ENCODE measurements around the gene TMEM35B. TPM values are rescaled to one million over a fixed set of nuclear protein-coding genes. Genes with fewer than 3 reads are reported as not detected.
"Not testable (repeated sequence)": the region's sequence is repeated elsewhere in the genome, so short reads cannot be mapped to it uniquely, and the experiment has no call there.

TMEM35B gene
- total RNA-seq, 1 experiment from 2014 or later: 43.0 TPM

DNA sequence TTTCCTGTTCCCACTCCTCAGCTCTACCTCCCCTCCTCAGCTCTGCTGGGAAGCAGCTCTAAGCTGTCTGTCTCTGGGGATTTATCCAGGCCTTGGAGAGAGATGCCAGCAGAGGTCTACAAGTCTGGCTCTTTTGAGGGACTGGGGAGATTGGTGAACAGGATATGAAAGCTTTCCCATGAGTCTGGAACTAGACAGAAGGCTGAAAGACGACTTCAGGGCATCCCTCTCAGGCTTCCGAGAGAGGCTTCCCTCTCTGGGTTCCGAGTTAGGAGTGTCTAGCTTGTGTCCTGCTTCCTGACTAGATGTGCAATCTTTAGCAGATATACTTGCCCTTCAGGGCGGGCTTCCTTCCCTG lies 733 bp downstream of the TMEM35B start:
- no peak for DNase-seq
- H3K27me3 ChIP-seq (ENCODE audit: control insufficient read depth, insufficient read depth, low read length): no peaks in the 10 kb centered on the region
- no peaks in the 10 kb centered on the region for H3K36me3 ChIP-seq (replicated peaks; ENCODE audit: control insufficient read depth, insufficient read depth, low read length)
- peak overlapping the region; percentile 72 for H3K4me3 ChIP-seq (ENCODE audit: insufficient read depth, low read depth, low read length)

DNA sequence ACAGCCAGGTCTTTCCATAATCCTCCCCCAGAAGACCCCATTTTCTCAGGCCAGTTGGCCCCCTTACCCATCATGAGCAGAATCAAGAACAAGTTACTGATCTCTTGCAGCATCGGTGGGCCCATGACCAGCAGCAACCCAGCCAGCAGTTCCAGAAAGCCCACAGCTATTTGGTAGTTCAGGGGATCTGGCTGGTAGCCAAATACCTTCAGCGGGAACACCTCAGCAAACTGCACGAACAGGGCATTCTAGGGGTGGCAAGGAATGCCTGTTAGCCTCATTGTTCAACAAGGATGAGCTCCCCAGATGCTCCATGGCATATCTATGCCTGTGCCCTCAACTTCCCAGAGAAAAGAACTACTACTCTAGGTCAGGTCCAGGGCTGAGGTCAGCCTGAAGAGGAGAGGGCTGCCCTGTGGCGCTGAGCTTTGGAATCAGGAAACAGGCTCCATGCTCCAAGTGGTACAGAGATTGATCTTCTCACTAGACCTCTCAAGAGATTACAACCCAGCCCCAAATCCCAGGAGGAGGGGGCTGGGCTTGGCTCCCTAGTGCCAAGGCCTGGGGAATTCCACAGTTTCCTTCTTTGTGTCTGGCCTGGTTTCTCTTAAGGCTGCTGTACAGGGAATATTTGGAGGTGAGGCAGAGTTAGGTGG lies 1.3 kb downstream of the TMEM35B start:
- Histone ChIP-seq H3K27me3 (ENCODE audit: control insufficient read depth, insufficient read depth, low read length) (no peaks in the 10 kb centered on the region), H3K36me3 (replicated peaks; ENCODE audit: control insufficient read depth, insufficient read depth, low read length) (no peaks in the 10 kb centered on the region), H3K4me3 (ENCODE audit: insufficient read depth, low read depth, low read length) (no peak overlapping the region; the same call in 1 of the 2 replicates)
- peak; percentile 44 for DNase-seq

DNA sequence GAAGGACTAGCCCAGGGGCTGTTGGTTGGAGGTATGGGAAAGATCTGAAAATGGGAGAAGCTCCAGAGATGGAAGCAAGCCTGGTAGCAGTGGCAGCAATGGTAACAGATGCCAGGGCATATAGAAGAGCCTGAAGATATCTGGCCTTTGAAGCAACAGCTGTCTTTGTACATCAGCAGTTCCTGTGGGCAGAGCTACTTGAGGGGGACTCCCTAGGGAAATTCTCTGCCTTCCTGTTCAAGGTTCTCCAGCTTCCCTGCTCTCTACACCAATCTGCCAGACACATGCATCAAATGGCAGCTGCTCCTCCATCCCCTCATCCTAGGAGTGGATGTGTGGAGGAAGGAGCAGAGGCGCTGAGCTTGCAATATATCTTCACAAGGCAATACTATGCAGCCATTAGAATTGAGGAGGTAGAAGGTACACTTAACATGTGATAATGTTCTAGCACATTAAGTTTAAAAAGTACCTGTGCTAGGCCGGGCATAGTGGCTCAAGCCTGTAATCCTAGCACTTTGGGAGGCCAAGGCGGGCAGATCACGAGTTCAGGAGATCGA lies 2.2 kb downstream of the TMEM35B start:
- no peak overlapping the region for H3K4me3 ChIP-seq (ENCODE audit: insufficient read depth, low read depth, low read length)
- no peaks in the 10 kb centered on the region for H3K27me3 ChIP-seq (ENCODE audit: control insufficient read depth, insufficient read depth, low read length)
- no peaks in the 10 kb centered on the region for H3K36me3 ChIP-seq (replicated peaks; ENCODE audit: control insufficient read depth, insufficient read depth, low read length)
- DNase-seq: no peak

DNA sequence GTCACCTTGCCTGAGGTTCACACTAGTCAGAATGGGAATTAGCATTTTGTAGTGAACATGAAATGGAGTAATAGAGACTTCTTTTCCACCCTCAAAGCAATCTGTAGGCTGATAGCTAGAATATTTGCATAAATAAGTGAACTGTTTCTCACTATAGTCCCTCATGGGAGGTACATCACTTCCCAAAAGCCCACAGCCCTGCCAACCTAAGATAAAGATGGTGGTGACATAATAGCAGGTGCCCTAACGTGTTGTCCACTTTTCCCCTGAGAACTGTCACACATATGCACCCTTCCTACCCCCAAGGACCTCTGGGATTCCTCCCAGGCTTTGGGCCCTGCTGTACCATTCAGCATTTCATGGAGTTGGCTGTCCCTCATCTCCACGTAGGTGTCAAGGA lies 4.4 kb downstream of the TMEM35B start:
- Histone ChIP-seq H3K36me3 (replicated peaks; ENCODE audit: control insufficient read depth, insufficient read depth, low read length) (no peaks in the 10 kb centered on the region), H3K4me3 (ENCODE audit: insufficient read depth, low read depth, low read length) (no peak overlapping the region), H3K27me3 (ENCODE audit: control insufficient read depth, insufficient read depth, low read length) (no peaks in the 10 kb centered on the region)
- DNase-seq: no peak

DNA sequence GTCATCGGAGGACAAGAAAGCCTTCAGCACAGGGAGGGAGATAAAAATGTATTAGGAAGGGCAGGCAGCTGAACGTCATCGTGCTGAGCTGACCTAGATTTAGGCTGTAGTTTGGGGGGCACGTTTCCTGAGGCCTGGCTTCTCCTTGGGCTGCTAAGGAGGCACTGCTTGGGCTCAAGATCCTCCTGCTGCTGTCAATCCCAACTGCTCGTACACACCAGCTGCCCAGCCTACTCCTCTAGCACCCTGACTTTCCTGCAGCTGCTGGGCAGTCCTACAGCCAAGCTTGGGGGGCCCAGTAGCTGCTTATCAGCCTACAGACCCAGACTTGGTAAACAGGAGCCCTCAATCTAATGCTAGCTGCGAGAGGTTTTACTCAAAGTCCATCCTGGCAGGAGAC lies 6.2 kb downstream of the TMEM35B start:
- Histone ChIP-seq H3K27me3 (ENCODE audit: control insufficient read depth, insufficient read depth, low read length) (no peaks in the 10 kb centered on the region), H3K4me3 (ENCODE audit: insufficient read depth, low read depth, low read length) (no peak overlapping the region), H3K36me3 (replicated peaks; ENCODE audit: control insufficient read depth, insufficient read depth, low read length) (no peaks in the 10 kb centered on the region)
- DNase-seq: no peak

DNA sequence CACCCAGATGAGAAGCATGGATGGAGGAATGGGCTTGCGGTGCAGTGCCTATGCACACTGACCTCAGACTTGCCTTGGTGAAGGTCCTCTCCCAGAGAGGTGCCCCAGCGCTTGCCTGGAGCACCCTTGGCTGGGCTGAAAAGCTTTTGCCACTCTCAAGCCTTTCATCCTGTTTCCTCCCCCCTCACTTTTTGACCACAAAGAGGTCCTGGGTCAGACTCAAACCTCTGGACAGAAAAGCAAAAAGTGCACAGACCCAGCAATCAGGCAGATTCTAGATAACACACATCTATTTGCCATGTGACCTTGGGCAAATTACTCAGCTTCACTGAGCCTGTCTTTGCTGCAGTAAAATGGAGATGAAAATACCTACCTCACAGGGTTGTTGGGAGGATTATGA lies 7.3 kb downstream of the TMEM35B start:
- H3K27me3 ChIP-seq (ENCODE audit: control insufficient read depth, insufficient read depth, low read length): no peaks in the 10 kb centered on the region
- no peaks in the 10 kb centered on the region for H3K36me3 ChIP-seq (replicated peaks; ENCODE audit: control insufficient read depth, insufficient read depth, low read length)
- no peak for DNase-seq
- no peak overlapping the region for H3K4me3 ChIP-seq (ENCODE audit: insufficient read depth, low read depth, low read length)

DNA sequence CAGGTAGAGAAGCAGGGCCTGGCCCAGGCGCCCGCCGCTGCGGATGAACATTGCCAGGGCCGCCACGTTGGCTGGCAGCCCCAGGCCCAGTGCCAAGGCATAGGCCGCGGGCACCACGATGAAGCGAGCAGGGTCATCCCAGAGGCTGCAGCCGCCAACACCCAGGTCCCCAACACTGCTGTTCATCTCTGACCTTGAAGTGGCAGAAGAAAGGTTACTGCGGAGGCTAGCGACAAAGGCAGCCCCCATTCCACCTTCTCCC lies 8.0 kb downstream of the TMEM35B start:
- Histone ChIP-seq H3K36me3 (replicated peaks; ENCODE audit: control insufficient read depth, insufficient read depth, low read length) (no peaks in the 10 kb centered on the region), H3K4me3 (ENCODE audit: insufficient read depth, low read depth, low read length) (no peak overlapping the region), H3K27me3 (ENCODE audit: control insufficient read depth, insufficient read depth, low read length) (no peaks in the 10 kb centered on the region)
- no peak for DNase-seq

DNA sequence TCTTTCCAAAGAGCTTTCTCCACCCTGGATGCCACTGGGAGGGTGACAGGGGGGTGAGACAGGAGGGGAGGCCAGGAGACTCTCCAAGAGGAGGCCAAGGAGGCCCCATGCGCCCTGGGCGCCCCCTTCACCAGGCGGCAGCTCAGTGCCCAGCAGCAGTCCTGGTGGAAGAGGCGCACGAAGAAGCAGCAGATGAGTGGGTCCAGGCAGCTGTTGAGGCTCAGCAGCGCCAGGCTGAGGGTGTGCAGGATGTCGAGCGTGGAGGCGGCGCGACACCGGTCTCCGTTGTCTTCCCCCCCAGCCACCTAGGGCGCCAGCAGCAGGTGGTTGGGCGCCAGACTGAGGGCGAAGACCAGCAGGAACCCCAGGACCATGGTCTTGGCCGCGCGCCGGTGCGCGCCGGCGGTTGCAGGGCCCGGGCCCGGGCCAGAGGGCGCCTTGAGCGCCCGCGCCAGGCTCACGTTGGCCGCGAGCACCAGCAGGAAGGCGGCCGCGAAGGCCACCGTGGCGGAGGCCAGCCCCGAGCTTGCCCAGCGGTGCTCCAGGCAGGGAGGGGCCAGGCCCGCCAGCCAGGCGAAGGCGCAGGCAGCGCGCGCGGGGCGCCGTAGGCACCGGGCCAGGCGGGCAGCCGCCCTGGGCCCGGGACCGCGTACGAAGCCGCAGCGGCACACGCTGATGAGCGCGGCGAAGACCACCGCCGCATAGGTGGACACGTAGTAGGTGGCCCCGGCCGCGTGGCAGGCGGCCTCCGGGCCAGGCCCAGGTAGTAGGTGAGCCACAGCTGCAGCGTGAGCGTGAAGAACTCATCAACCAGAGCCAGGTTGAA lies 8.6 kb downstream of the TMEM35B start:
- Histone ChIP-seq H3K27me3 (ENCODE audit: control insufficient read depth, insufficient read depth, low read length) (no peaks in the 10 kb centered on the region), H3K4me3 (ENCODE audit: insufficient read depth, low read depth, low read length) (no peak overlapping the region), H3K36me3 (replicated peaks; ENCODE audit: control insufficient read depth, insufficient read depth, low read length) (no peaks in the 10 kb centered on the region)
- DNase-seq: peak; percentile 52

DNA sequence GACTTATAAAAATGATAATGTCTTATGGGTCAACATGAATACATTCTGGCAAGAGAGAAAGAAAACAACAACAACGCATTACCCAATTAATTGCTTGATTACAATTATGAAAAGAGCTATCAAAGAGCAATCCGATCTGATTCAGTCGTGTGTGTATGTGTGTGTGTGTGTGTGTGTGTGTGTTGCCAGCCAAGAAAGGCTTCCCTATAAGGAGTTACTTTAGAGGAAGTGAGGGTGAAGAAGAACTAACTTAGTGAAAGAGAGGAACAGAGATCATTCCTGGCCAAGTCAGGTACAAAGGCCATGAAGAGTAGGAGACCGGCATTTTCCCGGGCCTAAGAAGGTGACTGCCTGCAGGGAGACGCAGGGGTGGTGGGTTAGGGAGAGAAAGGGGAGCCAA lies 9.4 kb downstream of the TMEM35B start:
- H3K4me3 ChIP-seq (ENCODE audit: insufficient read depth, low read depth, low read length): no peak overlapping the region
- no peak for DNase-seq
- H3K36me3 ChIP-seq (replicated peaks; ENCODE audit: control insufficient read depth, insufficient read depth, low read length): no peaks in the 10 kb centered on the region

DNA sequence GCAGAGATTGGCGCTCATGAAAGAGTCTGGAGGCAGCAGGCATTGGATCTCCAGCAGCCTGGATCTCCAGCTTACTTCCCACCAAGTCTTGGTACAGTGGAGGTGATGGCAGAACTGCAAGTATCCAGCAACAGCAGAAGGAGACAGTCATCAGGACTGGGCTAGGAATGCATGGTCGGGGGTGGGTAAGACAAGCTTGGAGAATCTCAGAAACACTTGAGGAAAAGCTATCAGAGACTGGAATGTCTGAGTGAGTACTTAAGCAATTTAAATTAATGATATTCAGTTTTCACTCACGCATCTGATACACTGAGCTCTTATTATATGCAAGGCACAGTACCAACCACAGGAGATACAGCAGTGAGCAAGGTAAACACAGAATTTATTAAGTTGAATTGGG lies 9.8 kb downstream of the TMEM35B start:
- Histone ChIP-seq H3K36me3 (replicated peaks; ENCODE audit: control insufficient read depth, insufficient read depth, low read length) (no peaks in the 10 kb centered on the region), H3K4me3 (ENCODE audit: insufficient read depth, low read depth, low read length) (no peak overlapping the region), H3K27me3 (ENCODE audit: control insufficient read depth, insufficient read depth, low read length) (no peaks in the 10 kb centered on the region)
- no peak for DNase-seq

More for the DNA sequence above, 9.4 kb downstream of the TMEM35B start:
- H3K27me3 ChIP-seq (ENCODE audit: control insufficient read depth, insufficient read depth, low read length): no peaks in the 10 kb centered on the region

DNA sequence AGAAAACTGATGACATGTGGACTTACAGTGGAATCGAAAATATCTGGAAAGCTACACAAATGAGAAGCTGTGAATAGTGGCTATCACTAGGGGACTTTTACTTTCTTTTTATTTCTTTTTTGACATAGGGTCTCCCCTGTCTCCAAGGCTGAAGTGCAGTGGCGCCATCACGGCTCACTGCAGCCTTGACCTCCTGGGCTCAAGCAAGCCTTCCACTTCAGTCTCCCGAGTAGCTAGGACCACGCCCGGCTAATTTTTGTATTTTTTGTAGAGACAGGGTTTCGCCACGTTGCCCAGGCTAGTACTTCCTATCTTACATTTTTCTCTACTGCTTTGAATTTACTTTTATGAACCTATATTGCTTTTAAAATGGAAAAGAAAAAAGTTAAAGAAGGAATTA lies 10.5 kb downstream of the TMEM35B start:
- Histone ChIP-seq H3K36me3 (replicated peaks; ENCODE audit: control insufficient read depth, insufficient read depth, low read length) (no peaks in the 10 kb centered on the region), H3K27me3 (ENCODE audit: control insufficient read depth, insufficient read depth, low read length) (no peaks in the 10 kb centered on the region), H3K4me3 (ENCODE audit: insufficient read depth, low read depth, low read length) (no peak overlapping the region)
- DNase-seq: no peak

DNA sequence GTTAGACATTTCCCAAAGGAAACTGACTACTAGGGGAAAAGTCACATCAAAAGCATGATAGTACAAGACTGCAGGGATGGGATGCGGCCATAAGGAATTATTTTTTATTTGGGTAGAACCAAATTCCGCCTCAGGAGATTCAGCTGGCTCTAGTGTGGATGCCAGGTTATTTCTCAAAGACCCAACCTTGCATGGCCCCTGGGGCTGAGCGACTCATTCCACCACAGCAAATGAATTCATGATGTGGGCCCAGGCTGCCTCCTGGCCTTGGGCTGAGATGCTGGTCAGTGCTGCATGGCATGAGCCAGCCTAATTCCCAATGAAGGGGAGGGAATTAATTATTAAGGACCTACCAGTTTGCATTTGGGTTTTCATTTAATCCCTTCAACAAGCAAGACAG lies 11.8 kb downstream of the TMEM35B start:
- Histone ChIP-seq H3K4me3 (ENCODE audit: insufficient read depth, low read depth, low read length) (no peak overlapping the region), H3K27me3 (ENCODE audit: control insufficient read depth, insufficient read depth, low read length) (no peaks in the 10 kb centered on the region), H3K36me3 (replicated peaks; ENCODE audit: control insufficient read depth, insufficient read depth, low read length) (no peaks in the 10 kb centered on the region)
- DNase-seq: no peak

DNA sequence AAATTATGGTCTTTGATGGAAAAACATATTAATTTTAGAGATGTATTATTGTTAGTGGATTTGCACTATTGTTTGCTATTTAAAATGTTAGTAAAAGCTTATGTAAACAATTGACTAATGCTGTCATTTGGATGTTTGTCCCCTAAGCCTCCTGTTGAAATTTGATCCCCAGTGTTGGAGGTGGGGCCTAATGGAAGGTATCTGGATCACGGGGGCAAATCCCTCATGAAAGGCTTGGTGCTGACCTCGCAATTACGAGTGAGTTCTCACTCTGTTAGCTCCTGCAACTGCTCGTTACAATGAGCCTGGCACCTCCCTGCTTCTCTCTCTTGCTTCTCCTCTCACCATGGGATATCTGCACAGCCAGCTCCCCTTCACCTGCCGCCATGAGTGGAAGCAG lies 14.3 kb downstream of the TMEM35B start:
- Histone ChIP-seq H3K27me3 (ENCODE audit: control insufficient read depth, insufficient read depth, low read length) (no peaks in the 10 kb centered on the region), H3K36me3 (replicated peaks; ENCODE audit: control insufficient read depth, insufficient read depth, low read length) (no peaks in the 10 kb centered on the region), H3K4me3 (ENCODE audit: insufficient read depth, low read depth, low read length) (no peak overlapping the region)
- peak; percentile 60 for DNase-seq

DNA sequence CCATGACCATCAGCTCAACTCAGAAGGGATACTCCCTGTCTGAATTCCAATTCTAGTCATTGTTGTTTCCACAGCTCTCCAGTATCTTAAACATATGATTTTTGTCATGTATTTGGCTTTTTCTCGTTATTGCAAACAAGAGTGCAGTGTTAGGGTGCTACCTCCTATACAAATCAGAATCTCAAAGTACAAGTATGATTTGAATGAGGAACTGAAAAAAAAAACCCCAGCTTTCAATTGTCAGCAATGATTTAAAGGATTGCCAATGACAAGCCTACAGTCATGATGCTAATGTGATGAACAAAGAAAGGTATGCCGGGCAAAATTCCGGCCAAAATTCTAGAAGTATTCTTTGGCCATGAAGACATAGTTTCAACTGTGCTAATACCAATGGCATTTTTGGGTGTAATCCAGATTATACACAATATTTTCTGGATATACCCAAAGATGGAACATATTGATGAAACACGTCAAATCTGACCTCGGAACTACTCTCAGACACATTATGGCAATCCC lies 14.9 kb downstream of the TMEM35B start:
- DNase-seq: no peak
- no peak overlapping the region for H3K4me3 ChIP-seq (ENCODE audit: insufficient read depth, low read depth, low read length)
- H3K36me3 ChIP-seq (replicated peaks; ENCODE audit: control insufficient read depth, insufficient read depth, low read length): no peaks in the 10 kb centered on the region
- H3K27me3 ChIP-seq (ENCODE audit: control insufficient read depth, insufficient read depth, low read length): no peaks in the 10 kb centered on the region

DNA sequence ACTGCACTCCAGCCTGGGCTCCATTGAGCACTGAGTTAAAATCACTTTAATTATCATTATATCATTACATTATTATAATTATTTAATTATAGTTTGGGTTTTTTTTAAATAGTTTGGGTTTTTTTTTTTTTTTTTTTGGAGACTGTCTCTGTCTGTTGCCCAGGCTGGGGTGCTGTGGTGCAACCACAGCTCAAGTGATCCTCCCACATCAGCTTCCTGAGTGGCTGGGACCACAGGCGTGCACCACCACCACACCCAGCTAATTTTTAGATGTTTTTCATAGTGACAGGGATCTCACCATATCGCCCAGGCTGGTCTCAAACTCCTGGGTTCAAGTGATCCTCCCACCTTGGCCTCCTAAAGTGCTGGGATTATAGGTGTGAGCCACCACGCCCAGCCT lies 16.9 kb downstream of the TMEM35B start:
- DNase-seq; H3K4me3 ChIP-seq (ENCODE audit: insufficient read depth, low read depth, low read length); H3K27me3 ChIP-seq (ENCODE audit: control insufficient read depth, insufficient read depth, low read length): not testable (repeated sequence)

More for the DNA sequence above, 16.9 kb downstream of the TMEM35B start:
- H3K36me3 ChIP-seq (replicated peaks; ENCODE audit: control insufficient read depth, insufficient read depth, low read length): not testable (repeated sequence)

Measured in H7 (cell line).